DND-41 (cell line): Measurements from ENCODE around the gene C16orf86.

Source experiments
- EZH2 ChIP-seq: IDR thresholded peaks from 3 replicates; pipeline ENCODE4 v1.6.1; 2012; ENCODE audit warnings: borderline replicate concordance, low read depth, mild to moderate bottlenecking, moderate library complexity, low read length, inconsistent platforms; ENCODE audit not compliant: severe bottlenecking
- TF ChIP-seq, protein P1 (sequence below): IDR thresholded peaks from 2 replicates; pipeline ENCODE4 v1.5.1; 2012; ENCODE audit warnings: borderline replicate concordance, low read length, moderate library complexity, mild to moderate bottlenecking; ENCODE audit not compliant: poor library complexity, severe bottlenecking; ENCODE audit errors: extremely low read depth

- no peak for TF ChIP-seq EZH2
- TF ChIP-seq, protein P1, sequence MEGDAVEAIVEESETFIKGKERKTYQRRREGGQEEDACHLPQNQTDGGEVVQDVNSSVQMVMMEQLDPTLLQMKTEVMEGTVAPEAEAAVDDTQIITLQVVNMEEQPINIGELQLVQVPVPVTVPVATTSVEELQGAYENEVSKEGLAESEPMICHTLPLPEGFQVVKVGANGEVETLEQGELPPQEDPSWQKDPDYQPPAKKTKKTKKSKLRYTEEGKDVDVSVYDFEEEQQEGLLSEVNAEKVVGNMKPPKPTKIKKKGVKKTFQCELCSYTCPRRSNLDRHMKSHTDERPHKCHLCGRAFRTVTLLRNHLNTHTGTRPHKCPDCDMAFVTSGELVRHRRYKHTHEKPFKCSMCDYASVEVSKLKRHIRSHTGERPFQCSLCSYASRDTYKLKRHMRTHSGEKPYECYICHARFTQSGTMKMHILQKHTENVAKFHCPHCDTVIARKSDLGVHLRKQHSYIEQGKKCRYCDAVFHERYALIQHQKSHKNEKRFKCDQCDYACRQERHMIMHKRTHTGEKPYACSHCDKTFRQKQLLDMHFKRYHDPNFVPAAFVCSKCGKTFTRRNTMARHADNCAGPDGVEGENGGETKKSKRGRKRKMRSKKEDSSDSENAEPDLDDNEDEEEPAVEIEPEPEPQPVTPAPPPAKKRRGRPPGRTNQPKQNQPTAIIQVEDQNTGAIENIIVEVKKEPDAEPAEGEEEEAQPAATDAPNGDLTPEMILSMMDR: no peak
These were observed 34.8 kb downstream of the C16orf86 start for GRCh38 chr16:67701420-67701819.
